Measurements from ENCODE around the gene RNF112. TPM values are rescaled to one million over a fixed set of nuclear protein-coding genes. Genes with fewer than 3 reads are reported as not detected.

The RNF112 gene
- total RNA-seq, 1 experiment from 2014 or later = 0.81 TPM

DNA sequence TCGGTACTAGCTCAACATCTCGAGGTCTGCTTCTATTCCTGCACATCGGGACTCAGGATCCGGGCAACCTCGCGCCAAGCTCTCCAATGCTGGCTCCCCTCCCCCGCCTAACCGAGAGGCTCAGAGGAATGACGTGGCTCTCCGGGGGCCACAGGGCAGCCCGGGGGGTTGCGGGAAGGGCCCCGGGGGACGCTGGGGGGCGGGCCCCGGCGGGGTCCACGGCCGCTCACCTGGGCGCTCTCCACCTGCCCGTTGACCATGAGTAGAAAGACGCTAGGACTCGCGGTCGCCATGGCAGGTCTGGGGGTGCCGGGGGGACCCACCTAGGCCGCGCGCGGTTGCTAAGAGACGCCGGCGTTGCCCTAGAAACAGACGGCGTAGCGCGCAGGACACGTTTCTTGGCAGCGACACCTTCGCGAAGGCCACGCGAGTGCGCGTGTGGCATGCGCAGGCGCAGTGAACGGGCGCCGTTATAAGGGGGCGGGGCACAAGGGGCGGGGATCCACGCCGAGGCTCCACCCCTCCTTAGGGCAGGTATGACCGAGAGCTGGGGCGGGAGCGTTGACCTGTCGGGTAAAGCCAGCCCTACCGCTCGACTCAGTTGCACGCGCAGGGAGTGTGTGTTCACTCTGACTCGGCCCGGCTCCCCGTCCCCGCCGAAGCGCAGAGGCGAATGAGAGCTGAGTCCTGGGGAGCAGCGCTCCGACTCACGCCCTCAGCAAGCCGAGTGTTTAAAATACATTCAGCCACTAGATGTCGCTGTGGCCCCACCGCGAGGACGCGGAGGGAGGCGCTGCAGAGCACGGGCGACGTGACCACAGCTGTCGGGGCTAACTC, 48.5 kb upstream of the RNF112 start, which contains the start of gene B9D1:
TSS of gene B9D1 (minus strand) at position 447 of the 837 bp plus-strand sequence. CDS start at position 293, 154 bp downstream.
- H3K27me3 ChIP-seq (ENCODE audit: insufficient read depth, low read length) = no peaks in the 10 kb centered on the region

More for the DNA sequence above, 48.5 kb upstream of the RNF112 start, which contains the start of gene B9D1:
- Mint-ChIP-seq H3K9me3 (no peaks in the 10 kb centered on the region; a peak in 1 of 5 replicates), H3K36me3 (ENCODE audit: insufficient read depth in 1 of 3, low read depth in 3 of 3) (peaks cover 8 to 23% (median 21%) of the 10 kb centered on the region in 3 experiments), H3K27ac (peak within 1 kb of the TSS in 2 of 3 experiments; percentile 53 to 89; a peak in 4 of 7 replicates), H3K27me3 (ENCODE audit: low read depth) (peaks cover 5% of the 10 kb centered on the region; the same call in 1 of the 2 replicates), H3K4me3 (peak within 1 kb of the TSS; percentile 84 to 88), H3K4me1 (peaks cover 22 to 30% of the 10 kb centered on the region in 2 experiments)
- no peak within 1 kb of the TSS for H2BK5ac ChIP-seq (ENCODE audit: insufficient read length, low read length)
- no peak within 1 kb of the TSS for H2AFZ ChIP-seq (ENCODE audit: low read length)
- no peak within 1 kb of the TSS for H3K4ac ChIP-seq (ENCODE audit: low read depth, low read length)
- no peak within 1 kb of the TSS for H2BK12ac ChIP-seq (ENCODE audit: insufficient read length, low read depth, low read length)
- H3K4me2 ChIP-seq (ENCODE audit: insufficient read depth, insufficient read length, low read length) = peak within 1 kb of the TSS; percentile 58
- H3K9me3 ChIP-seq (ENCODE audit: control insufficient read depth, low read depth, low read length) = no peaks in the 10 kb centered on the region
- no peak within 1 kb of the TSS for H3K27ac ChIP-seq (ENCODE audit: insufficient read length, low read depth, low read length)
- H4K20me1 ChIP-seq (ENCODE audit: control insufficient read depth, insufficient read depth, insufficient read length) = no peaks in the 10 kb centered on the region
- no peak within 1 kb of the TSS for H4K91ac ChIP-seq (ENCODE audit: insufficient read length, low read depth, low read length)
- H2BK20ac ChIP-seq (ENCODE audit: low read depth, low read length, poor library complexity, severe bottlenecking) = no peak within 1 kb of the TSS
- peak within 1 kb of the TSS; percentile 33; the same call in 1 of the 2 replicates for H3K14ac ChIP-seq (ENCODE audit: insufficient read depth, low read length)
- peak; percentile 92 for DNase-seq
- no peaks in the 10 kb centered on the region for H3K79me2 ChIP-seq (ENCODE audit: insufficient read depth, low read length)
- no peak within 1 kb of the TSS for H3T11ph ChIP-seq (ENCODE audit: low read length)
- WGBS (ENCODE audit: extremely low coverage, insufficient read length, low lambda C conversion rate) = no CpG with 5 or more reads among the region's 83 CpGs
- H3K79me1 ChIP-seq (ENCODE audit: insufficient read depth, low read depth, low read length, poor library complexity, severe bottlenecking) = no peaks in the 10 kb centered on the region
- H3K23me2 ChIP-seq (ENCODE audit: insufficient read length, low read depth, low read length, poor library complexity, severe bottlenecking) = no peaks in the 10 kb centered on the region
- no peak within 1 kb of the TSS for H4K8ac ChIP-seq (replicated peaks; ENCODE audit: insufficient read length, low read depth, low read length)
- H3K23ac ChIP-seq (ENCODE audit: insufficient read length, low read depth, low read length) = no peak within 1 kb of the TSS
- no peaks in the 10 kb centered on the region for H3K4me1 ChIP-seq (ENCODE audit: insufficient read depth, low read length)
- H2AK5ac ChIP-seq (ENCODE audit: insufficient read length, low read length) = no peak within 1 kb of the TSS
- H2BK120ac ChIP-seq (ENCODE audit: low read depth, low read length, poor library complexity, severe bottlenecking) = no peak within 1 kb of the TSS
- no peak within 1 kb of the TSS for H3K18ac ChIP-seq (ENCODE audit: insufficient read length, low read depth, low read length)
- TF ChIP-seq, protein P1, sequence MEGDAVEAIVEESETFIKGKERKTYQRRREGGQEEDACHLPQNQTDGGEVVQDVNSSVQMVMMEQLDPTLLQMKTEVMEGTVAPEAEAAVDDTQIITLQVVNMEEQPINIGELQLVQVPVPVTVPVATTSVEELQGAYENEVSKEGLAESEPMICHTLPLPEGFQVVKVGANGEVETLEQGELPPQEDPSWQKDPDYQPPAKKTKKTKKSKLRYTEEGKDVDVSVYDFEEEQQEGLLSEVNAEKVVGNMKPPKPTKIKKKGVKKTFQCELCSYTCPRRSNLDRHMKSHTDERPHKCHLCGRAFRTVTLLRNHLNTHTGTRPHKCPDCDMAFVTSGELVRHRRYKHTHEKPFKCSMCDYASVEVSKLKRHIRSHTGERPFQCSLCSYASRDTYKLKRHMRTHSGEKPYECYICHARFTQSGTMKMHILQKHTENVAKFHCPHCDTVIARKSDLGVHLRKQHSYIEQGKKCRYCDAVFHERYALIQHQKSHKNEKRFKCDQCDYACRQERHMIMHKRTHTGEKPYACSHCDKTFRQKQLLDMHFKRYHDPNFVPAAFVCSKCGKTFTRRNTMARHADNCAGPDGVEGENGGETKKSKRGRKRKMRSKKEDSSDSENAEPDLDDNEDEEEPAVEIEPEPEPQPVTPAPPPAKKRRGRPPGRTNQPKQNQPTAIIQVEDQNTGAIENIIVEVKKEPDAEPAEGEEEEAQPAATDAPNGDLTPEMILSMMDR (conservative IDR thresholded peaks at IDR 0.05) = peak; percentile 99
- peak within 1 kb of the TSS; percentile 58 for H3K9ac ChIP-seq (ENCODE audit: extremely low read depth, insufficient read length, low read length)
- no peak within 1 kb of the TSS for H4K5ac ChIP-seq (ENCODE audit: insufficient read length, low read depth, low read length)
- no peak within 1 kb of the TSS for H2BK15ac ChIP-seq (ENCODE audit: low read depth, low read length)
- no peak within 1 kb of the TSS for H3K56ac ChIP-seq (ENCODE audit: insufficient read length, low read depth, low read length)

Measured in H9 (cell line).